Vagina (tissue), 2 donors: Measurements from ENCODE around the gene DDB1. TPM values are rescaled to one million over a fixed set of nuclear protein-coding genes. Genes with fewer than 3 reads are reported as not detected.

ENCODE experiments used
- DNase-seq, 2 donors: peaks; one replicate each; pipeline ENCODE4 v3.0.0-alpha.2; 2017; ENCODE audit errors: extremely low spot score in 2 of 2
- H3K27ac ChIP-seq: fragments of 200-600 bp; sonication (generic); one replicate; pipeline ENCODE4 v1.5.1; 2019
- H3K27me3 ChIP-seq: fragments of 200-600 bp; sonication (generic); one replicate; pipeline ENCODE4 v1.5.1; 2019
- H3K36me3 ChIP-seq, 2 donors: fragments of 200-600 bp; sonication (generic); one replicate each; pipeline ENCODE4 v1.5.1; 2017 to 2019
- H3K4me1 ChIP-seq: fragments of 200-600 bp; sonication (generic); one replicate; pipeline ENCODE4 v1.5.1; 2019
- H3K4me3 ChIP-seq, 2 donors: fragments of 200-600 bp; sonication (generic); 1 replicate in 1 of 2; 2 replicates in 1 of 2; pipeline ENCODE4 v1.5.1; 2016 to 2019
- H3K9me3 ChIP-seq: fragments of 200-600 bp; sonication (generic); one replicate; pipeline ENCODE4 v1.5.1; 2019
- POLR2A ChIP-seq, 2 donors: fragments of 450-650 bp; IDR thresholded peaks; one replicate each; pipeline ENCODE4 v1.6.1; 2017; ENCODE audit warnings: antibody characterized with exemption in 2 of 2, mild to moderate bottlenecking in 2 of 2, moderate library complexity in 2 of 2
- POLR2AphosphoS5 ChIP-seq, 2 donors: sonication (generic); formaldehyde crosslinking; IDR thresholded peaks; one replicate each; pipeline ENCODE4 v1.9.0; 2017; ENCODE audit warnings: antibody characterized with exemption in 2 of 2, mild to moderate bottlenecking in 2 of 2, low read depth in 1 of 2; ENCODE audit not compliant: insufficient read depth in 1 of 2
- intact Hi-C: fragments of 100-400 bp; cut with DNase I; formaldehyde crosslinking; loops from one replicate; pipeline ENCODE4 v1.15.1; 2023
- total RNA-seq: library from RNA; depleted of rRNA; stranded (reverse); fragments of >200 nt; gene quantifications from one replicate; pipeline ENCODE4 v1.2.3, GENCODE V29; 2016
- TF ChIP-seq, protein P1 (sequence below), 3 experiments: fragments of 450-650 bp in 2 of 3; fragments of 200-600 bp in 1 of 3; sonication (generic) in 1 of 3; IDR thresholded peaks; one replicate each; pipeline ENCODE4 v1.5.1; 2017 to 2019; ENCODE audit warnings: antibody characterized with exemption in 3 of 3, mild to moderate bottlenecking in 2 of 3, moderate library complexity in 2 of 3

Gene DDB1
- 132 TPM for total RNA-seq

DNA sequence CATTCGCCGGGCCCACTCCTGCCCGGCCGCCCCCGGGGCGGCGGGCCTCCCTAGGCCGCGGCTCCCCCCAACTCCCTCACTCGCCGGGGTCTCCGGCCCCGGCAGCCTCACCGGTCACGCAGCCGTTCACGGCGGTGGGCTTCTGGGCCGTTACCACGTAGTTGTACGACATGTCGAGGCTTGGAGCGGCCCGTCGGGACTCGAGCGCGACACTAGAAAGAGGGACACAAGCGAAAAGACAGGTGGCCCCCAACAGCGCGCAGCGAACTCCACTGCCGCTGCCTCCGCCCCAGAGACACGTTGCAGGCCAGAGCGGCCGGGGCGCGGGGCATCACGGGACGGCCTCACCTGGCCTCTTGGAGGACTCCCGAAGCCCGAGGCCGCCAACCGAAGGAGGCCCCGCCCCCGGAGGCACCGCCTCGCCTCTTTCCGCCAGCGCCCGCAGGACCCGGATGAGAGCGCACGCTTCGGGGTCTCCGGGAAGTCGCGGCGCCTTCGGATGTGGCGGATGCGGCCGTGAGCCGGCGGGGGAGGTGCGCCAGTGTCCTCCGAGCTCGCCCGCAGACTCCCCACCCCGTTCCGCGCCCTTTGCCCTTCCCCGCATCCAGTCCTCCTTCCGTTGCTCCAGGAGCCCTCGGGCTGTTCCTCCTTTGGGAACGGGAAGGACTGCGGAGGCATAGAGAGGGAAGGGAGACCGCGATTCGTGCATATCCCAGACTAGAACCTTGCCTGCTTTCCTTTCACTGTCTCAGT is at the start of gene DDB1, which contains the start of gene TKFC:
TSS of gene DDB1 (minus strand) at position 309 of the 753 bp plus-strand sequence. CDS start at position 172, 137 bp downstream.
TSS of gene TKFC (plus strand) at position 432 of the 753 bp plus-strand sequence. CDS start 1,501 bp downstream, outside the sequence.
- peak in 1 of 2 donors; percentile 96 for DNase-seq
- Histone ChIP-seq H3K27ac (peak within 1 kb of the TSS; percentile 76), H3K4me1 (peaks cover 58% of the 10 kb centered on the region), H3K4me3 (peak within 1 kb of the TSS; percentile 72 to 90), H3K9me3 (no peaks in the 10 kb centered on the region), H3K27me3 (no peaks in the 10 kb centered on the region), H3K36me3 (peaks cover 0 to 18% of the 10 kb centered on the region in 2 donors)
- peak in 1 of 2 donors; percentile 74 for TF ChIP-seq POLR2A (IDR thresholded peaks at IDR 0.05)
- TF ChIP-seq, protein P1, sequence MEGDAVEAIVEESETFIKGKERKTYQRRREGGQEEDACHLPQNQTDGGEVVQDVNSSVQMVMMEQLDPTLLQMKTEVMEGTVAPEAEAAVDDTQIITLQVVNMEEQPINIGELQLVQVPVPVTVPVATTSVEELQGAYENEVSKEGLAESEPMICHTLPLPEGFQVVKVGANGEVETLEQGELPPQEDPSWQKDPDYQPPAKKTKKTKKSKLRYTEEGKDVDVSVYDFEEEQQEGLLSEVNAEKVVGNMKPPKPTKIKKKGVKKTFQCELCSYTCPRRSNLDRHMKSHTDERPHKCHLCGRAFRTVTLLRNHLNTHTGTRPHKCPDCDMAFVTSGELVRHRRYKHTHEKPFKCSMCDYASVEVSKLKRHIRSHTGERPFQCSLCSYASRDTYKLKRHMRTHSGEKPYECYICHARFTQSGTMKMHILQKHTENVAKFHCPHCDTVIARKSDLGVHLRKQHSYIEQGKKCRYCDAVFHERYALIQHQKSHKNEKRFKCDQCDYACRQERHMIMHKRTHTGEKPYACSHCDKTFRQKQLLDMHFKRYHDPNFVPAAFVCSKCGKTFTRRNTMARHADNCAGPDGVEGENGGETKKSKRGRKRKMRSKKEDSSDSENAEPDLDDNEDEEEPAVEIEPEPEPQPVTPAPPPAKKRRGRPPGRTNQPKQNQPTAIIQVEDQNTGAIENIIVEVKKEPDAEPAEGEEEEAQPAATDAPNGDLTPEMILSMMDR (IDR thresholded peaks at IDR 0.05) = peak in 2 of 3 experiments; percentile 4 to 9
- TF ChIP-seq POLR2AphosphoS5 (IDR thresholded peaks at IDR 0.05; ENCODE audit: insufficient read depth in 1 of 2, low read depth in 1 of 2) = peak; percentile 95 to 97
- intact Hi-C loops = no loop called here

DNA sequence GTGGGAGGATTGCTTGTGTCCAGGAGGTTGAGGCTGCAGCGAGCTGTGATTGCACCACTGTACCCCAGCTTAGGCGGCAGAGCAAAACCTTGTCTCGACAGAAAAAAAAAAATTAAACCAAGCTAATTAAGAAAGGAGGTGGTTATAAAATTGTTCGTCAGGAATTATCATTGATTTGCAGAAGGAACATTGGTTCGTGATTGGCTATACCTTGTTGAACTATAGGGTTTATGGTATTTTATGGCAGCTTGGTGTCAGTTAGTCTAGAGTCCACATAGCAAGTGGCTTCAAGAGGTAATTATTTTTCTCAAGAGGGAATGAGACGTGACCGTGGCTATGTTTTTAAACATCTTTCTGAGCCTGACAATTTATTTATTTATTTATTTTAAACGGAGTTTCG is 48.0 kb upstream of the DDB1 start:
- intact Hi-C loops = no loop called here
- H3K4me3 ChIP-seq = no peak overlapping the region
- no peak overlapping the region for H3K27ac ChIP-seq
- DNase-seq = no peak
- no peaks in the 10 kb centered on the region for H3K36me3 ChIP-seq
- TF ChIP-seq POLR2A (IDR thresholded peaks at IDR 0.05) = no peak
- TF ChIP-seq POLR2AphosphoS5 (IDR thresholded peaks at IDR 0.05; ENCODE audit: insufficient read depth in 1 of 2, low read depth in 1 of 2) = no peak
- TF ChIP-seq, protein P1 (IDR thresholded peaks at IDR 0.05) = no peak
- no peaks in the 10 kb centered on the region for H3K9me3 ChIP-seq
- peaks cover 26% of the 10 kb centered on the region for H3K4me1 ChIP-seq
- H3K27me3 ChIP-seq = no peaks in the 10 kb centered on the region

DNA sequence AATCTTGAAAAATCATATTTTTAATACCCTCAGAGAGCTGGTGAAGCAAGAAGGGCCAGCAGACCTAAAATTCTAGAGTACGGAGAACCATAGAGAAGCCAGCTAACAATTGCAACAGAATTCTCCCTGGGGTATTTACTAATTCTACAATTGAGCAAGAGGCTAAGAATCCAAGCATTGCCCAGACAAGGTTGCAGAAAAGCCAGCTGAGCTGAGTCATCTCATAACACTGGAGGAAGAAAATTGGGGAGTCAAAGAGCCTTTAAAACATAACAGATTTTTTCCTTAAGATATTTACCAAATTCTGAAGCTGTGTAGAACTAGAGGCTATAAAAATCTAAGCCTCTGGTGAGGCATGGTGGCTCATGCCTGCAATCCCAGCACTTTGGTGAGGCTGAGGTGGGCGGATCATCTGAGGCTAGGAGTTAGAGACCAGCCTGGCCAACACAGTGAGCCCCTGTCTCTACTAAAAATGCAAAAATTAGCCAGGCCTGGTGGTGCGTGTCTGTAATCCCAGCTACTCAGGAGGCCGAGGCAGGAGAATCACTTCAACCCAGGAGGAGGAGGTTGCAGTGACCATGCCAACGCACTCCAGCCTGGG is 45.9 kb upstream of the DDB1 start:
- H3K36me3 ChIP-seq = no peaks in the 10 kb centered on the region
- no peaks in the 10 kb centered on the region for H3K9me3 ChIP-seq
- TF ChIP-seq, protein P1 (IDR thresholded peaks at IDR 0.05) = no peak
- TF ChIP-seq POLR2AphosphoS5 (IDR thresholded peaks at IDR 0.05; ENCODE audit: insufficient read depth in 1 of 2, low read depth in 1 of 2) (peak; percentile 38 to 95), POLR2A (IDR thresholded peaks at IDR 0.05) (no peak)
- H3K4me3 ChIP-seq = no peak overlapping the region
- peak overlapping the region; percentile 77 for H3K27ac ChIP-seq
- H3K4me1 ChIP-seq = peaks cover 33% of the 10 kb centered on the region
- no peaks in the 10 kb centered on the region for H3K27me3 ChIP-seq
- intact Hi-C loops = no loop called here
- no peak for DNase-seq

DNA sequence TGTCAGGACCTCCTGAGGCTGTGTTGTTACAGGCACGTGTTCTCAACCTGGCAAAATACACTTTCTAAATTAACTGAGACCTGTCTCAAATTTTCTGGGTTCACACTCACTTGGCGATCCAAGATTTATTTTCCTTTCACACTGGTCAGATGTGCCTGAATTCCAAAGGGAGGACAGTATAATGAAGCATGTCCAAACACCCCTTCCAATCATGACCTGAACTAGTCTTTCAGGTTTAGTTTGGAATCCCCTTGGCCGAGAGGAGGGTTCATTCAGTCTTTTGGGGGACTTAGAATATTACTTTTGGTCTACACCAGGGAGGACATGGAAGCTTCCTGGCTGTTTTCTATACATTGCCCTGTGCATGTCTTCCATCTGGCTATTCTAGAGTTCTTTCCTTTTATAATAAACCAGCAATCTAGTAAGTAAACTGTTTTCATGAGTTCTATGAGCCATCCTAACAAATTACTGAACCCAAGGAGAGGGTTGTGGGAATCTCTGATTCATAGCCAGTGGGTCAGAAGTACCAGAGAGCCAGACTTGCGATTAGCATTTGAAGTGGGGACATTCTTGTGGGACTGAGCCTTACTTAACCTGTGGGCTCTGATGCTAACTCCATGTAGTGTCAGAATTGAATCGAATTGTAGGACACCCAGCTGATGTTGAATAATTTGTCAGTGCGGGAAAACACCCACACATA is 44.7 kb upstream of the DDB1 start:
- DNase-seq = no peak
- intact Hi-C loops = no loop called here
- TF ChIP-seq, protein P1 (IDR thresholded peaks at IDR 0.05) = no peak
- TF ChIP-seq POLR2AphosphoS5 (IDR thresholded peaks at IDR 0.05; ENCODE audit: insufficient read depth in 1 of 2, low read depth in 1 of 2) (no peak), POLR2A (IDR thresholded peaks at IDR 0.05) (no peak)
- Histone ChIP-seq H3K4me1 (peaks cover 33% of the 10 kb centered on the region), H3K4me3 (no peak overlapping the region), H3K27ac (peak overlapping the region; percentile 77), H3K9me3 (no peaks in the 10 kb centered on the region), H3K27me3 (no peaks in the 10 kb centered on the region), H3K36me3 (no peaks in the 10 kb centered on the region)
